GM19025 (cell line): ENCODE measurements around the gene DACT1.

Experiments
- ATAC-seq: cut with Tn5 transposase; IDR thresholded peaks from one replicate; pipeline ENCODE4 v1.9.1; 2021; ENCODE audit warnings: mild to moderate bottlenecking, low read depth, moderate library complexity; ENCODE audit not compliant: unreplicated experiment

DACT1 gene

GRCh38 chr14:58635091-58635830 lies 2.5 kb upstream of the DACT1 start:
- ATAC-seq, result no peak

- no peak for ATAC-seq
These were observed 1.6 kb upstream of the DACT1 start for GRCh38 chr14:58636129-58636528.

GRCh38 chr14:58637040-58637390 lies 747 bp upstream of the DACT1 start:
- ATAC-seq, result no peak

- ATAC-seq, result peak; percentile 20
These were observed 752 bp downstream of the DACT1 start for GRCh38 chr14:58638231-58639197.

GRCh38 chr14:58639198-58639565 lies 1.4 kb downstream of the DACT1 start:
- no peak for ATAC-seq

- ATAC-seq, result no peak
These were observed 2.2 kb downstream of the DACT1 start for GRCh38 chr14:58639842-58640484.

GRCh38 chr14:58640959-58641358 lies 3.2 kb downstream of the DACT1 start:
- no peak for ATAC-seq

GRCh38 chr14:58641509-58641908 lies 3.7 kb downstream of the DACT1 start:
- no peak for ATAC-seq

GRCh38 chr14:58643366-58643765 lies 5.6 kb downstream of the DACT1 start:
- ATAC-seq, result no peak

GRCh38 chr14:58645641-58646040 lies 7.9 kb downstream of the DACT1 start:
- no peak for ATAC-seq

GRCh38 chr14:58646479-58646878 lies 8.7 kb downstream of the DACT1 start:
- no peak for ATAC-seq

- ATAC-seq, result no peak
These were observed 10.0 kb downstream of the DACT1 start for GRCh38 chr14:58647777-58648176.

GRCh38 chr14:58650857-58651256 lies 13.1 kb downstream of the DACT1 start:
- no peak for ATAC-seq

- ATAC-seq, result no peak
These were observed 19.1 kb downstream of the DACT1 start for GRCh38 chr14:58656671-58657411.

- no peak for ATAC-seq
These were observed 21.3 kb downstream of the DACT1 start for GRCh38 chr14:58659061-58659460.

GRCh38 chr14:58659846-58660245 lies 22.1 kb downstream of the DACT1 start:
- no peak for ATAC-seq

GRCh38 chr14:58660407-58660806 lies 22.6 kb downstream of the DACT1 start:
- ATAC-seq, result no peak

GRCh38 chr14:58662018-58662417 lies 24.3 kb downstream of the DACT1 start:
- no peak for ATAC-seq

GRCh38 chr14:58662759-58663158 lies 25.0 kb downstream of the DACT1 start:
- ATAC-seq, result no peak

- no peak for ATAC-seq
These were observed 25.8 kb downstream of the DACT1 start for GRCh38 chr14:58663494-58664111.
